SJSA1 (cell line): ENCODE measurements around the gene AP5Z1. TPM values are rescaled to one million over a fixed set of nuclear protein-coding genes. Genes with fewer than 3 reads are reported as not detected.

Experiments used
- DNase-seq, 2 experiments: peaks; one replicate each; pipeline ENCODE4 v3.0.0-alpha.2; 2015 to 2020; ENCODE audit warnings: low spot score in 2 of 2, low read depth in 1 of 2
- H3K27ac ChIP-seq: fragments of 250-450 bp; sonication (Bioruptor Pico); 2 replicates; pipeline ENCODE4 v1.5.1; 2020; ENCODE audit warnings: mild to moderate bottlenecking, moderate library complexity
- H3K27me3 ChIP-seq: fragments of 250-450 bp; sonication (Bioruptor Pico); replicated peaks from 2 replicates; pipeline ENCODE4 v1.5.1; 2020; ENCODE audit warnings: mild to moderate bottlenecking, moderate library complexity
- H3K36me3 ChIP-seq: fragments of 250-450 bp; sonication (Bioruptor Pico); 2 replicates; pipeline ENCODE4 v1.5.1; 2020; ENCODE audit warnings: mild to moderate bottlenecking
- H3K4me1 ChIP-seq: fragments of 250-450 bp; sonication (Bioruptor Pico); replicated peaks from 2 replicates; pipeline ENCODE4 v1.6.1; 2021; ENCODE audit warnings: mild to moderate bottlenecking
- H3K4me3 ChIP-seq: fragments of 250-450 bp; sonication (Bioruptor Pico); 2 replicates; pipeline ENCODE4 v1.5.1; 2020; ENCODE audit warnings: mild to moderate bottlenecking
- H3K9me3 ChIP-seq: fragments of 250-450 bp; sonication (Bioruptor Pico); replicated peaks from 2 replicates; pipeline ENCODE4 v1.5.1; 2020; ENCODE audit warnings: mild to moderate bottlenecking
- total RNA-seq: library from RNA; depleted of rRNA; stranded (reverse); fragments of >200 nt; shearing (Covaris generic); gene quantifications from 2 replicates; pipeline ENCODE4 v1.2.3, GENCODE V29; 2014

The AP5Z1 gene
- total RNA-seq, 1 experiment from 2014 or later, result 37.7 TPM

- H3K27me3 ChIP-seq, result no peaks in the 10 kb centered on the region
- peaks cover 62% of the 10 kb centered on the region for H3K36me3 ChIP-seq
- no peak overlapping the region for H3K4me3 ChIP-seq
- H3K9me3 ChIP-seq, result no peaks in the 10 kb centered on the region
- H3K4me1 ChIP-seq, result peaks cover 10% of the 10 kb centered on the region
- H3K27ac ChIP-seq, result no peak overlapping the region
- DNase-seq, result no peak
Observed at GRCh38 chr7:4765776-4766490, 9.5 kb upstream of the AP5Z1 start.

- Histone ChIP-seq H3K4me1 (peaks cover 10% of the 10 kb centered on the region), H3K36me3 (peaks cover 53% of the 10 kb centered on the region), H3K27me3 (no peaks in the 10 kb centered on the region), H3K9me3 (no peaks in the 10 kb centered on the region), H3K4me3 (no peak overlapping the region), H3K27ac (no peak overlapping the region)
- DNase-seq, result no peak
Observed at GRCh38 chr7:4766666-4767519, 8.5 kb upstream of the AP5Z1 start.

- Histone ChIP-seq H3K27me3 (no peaks in the 10 kb centered on the region), H3K36me3 (peaks cover 38% of the 10 kb centered on the region), H3K9me3 (no peaks in the 10 kb centered on the region), H3K4me1 (peaks cover 10% of the 10 kb centered on the region), H3K27ac (no peak overlapping the region), H3K4me3 (no peak overlapping the region)
- no peak for DNase-seq
Observed at GRCh38 chr7:4768597-4769569, 6.5 kb upstream of the AP5Z1 start.

- peaks cover 17% of the 10 kb centered on the region for H3K4me1 ChIP-seq
- H3K9me3 ChIP-seq, result no peaks in the 10 kb centered on the region
- H3K27ac ChIP-seq, result no peak overlapping the region
- peak in 1 of 2 experiments; percentile 33 for DNase-seq
- peaks cover 29% of the 10 kb centered on the region for H3K36me3 ChIP-seq
- no peaks in the 10 kb centered on the region for H3K27me3 ChIP-seq
- no peak overlapping the region for H3K4me3 ChIP-seq
Observed at GRCh38 chr7:4769761-4770160, 5.7 kb upstream of the AP5Z1 start.

- Histone ChIP-seq H3K4me3 (no peak overlapping the region), H3K4me1 (peaks cover 18% of the 10 kb centered on the region), H3K27ac (no peak overlapping the region), H3K36me3 (peaks cover 24% of the 10 kb centered on the region), H3K9me3 (no peaks in the 10 kb centered on the region), H3K27me3 (no peaks in the 10 kb centered on the region)
- no peak for DNase-seq
Observed at GRCh38 chr7:4770886-4771285, 4.5 kb upstream of the AP5Z1 start.

- Histone ChIP-seq H3K4me3 (no peak overlapping the region), H3K36me3 (peaks cover 23% of the 10 kb centered on the region), H3K9me3 (no peaks in the 10 kb centered on the region), H3K4me1 (peaks cover 25% of the 10 kb centered on the region), H3K27me3 (no peaks in the 10 kb centered on the region), H3K27ac (no peak overlapping the region)
- DNase-seq, result no peak
Observed at GRCh38 chr7:4771737-4772136, 3.7 kb upstream of the AP5Z1 start.

GRCh38 chr7:4772306-4772705 lies 3.1 kb upstream of the AP5Z1 start:
- H3K9me3 ChIP-seq, result no peaks in the 10 kb centered on the region
- no peaks in the 10 kb centered on the region for H3K27me3 ChIP-seq
- peaks cover 24% of the 10 kb centered on the region for H3K36me3 ChIP-seq
- no peak overlapping the region for H3K27ac ChIP-seq
- peaks cover 27% of the 10 kb centered on the region for H3K4me1 ChIP-seq
- H3K4me3 ChIP-seq, result no peak overlapping the region
- DNase-seq, result no peak

GRCh38 chr7:4774007-4774406 lies 1.4 kb upstream of the AP5Z1 start:
- Histone ChIP-seq H3K4me1 (peaks cover 27% of the 10 kb centered on the region), H3K4me3 (no peak overlapping the region), H3K27me3 (no peaks in the 10 kb centered on the region), H3K9me3 (no peaks in the 10 kb centered on the region), H3K27ac (no peak overlapping the region), H3K36me3 (peaks cover 29% of the 10 kb centered on the region)
- DNase-seq, result no peak

GRCh38 chr7:4774658-4775249 lies 669 bp upstream of the AP5Z1 start:
- H3K27ac ChIP-seq, result peak overlapping the region; percentile 89
- no peaks in the 10 kb centered on the region for H3K27me3 ChIP-seq
- no peak for DNase-seq
- peaks cover 29% of the 10 kb centered on the region for H3K36me3 ChIP-seq
- peaks cover 21% of the 10 kb centered on the region for H3K4me1 ChIP-seq
- no peaks in the 10 kb centered on the region for H3K9me3 ChIP-seq
- peak overlapping the region; percentile 78 for H3K4me3 ChIP-seq

GRCh38 chr7:4775848-4776623 lies 613 bp downstream of the AP5Z1 start:
- H3K27ac ChIP-seq, result peak overlapping the region; percentile 89
- peaks cover 31% of the 10 kb centered on the region for H3K36me3 ChIP-seq
- H3K4me1 ChIP-seq, result peaks cover 17% of the 10 kb centered on the region
- no peaks in the 10 kb centered on the region for H3K27me3 ChIP-seq
- H3K9me3 ChIP-seq, result no peaks in the 10 kb centered on the region
- no peak for DNase-seq
- peak overlapping the region; percentile 78 for H3K4me3 ChIP-seq

- H3K4me3 ChIP-seq, result no peak overlapping the region
- no peak overlapping the region for H3K27ac ChIP-seq
- peaks cover 57% of the 10 kb centered on the region for H3K36me3 ChIP-seq
- no peaks in the 10 kb centered on the region for H3K27me3 ChIP-seq
- peaks cover 17% of the 10 kb centered on the region for H3K4me1 ChIP-seq
- no peaks in the 10 kb centered on the region for H3K9me3 ChIP-seq
- DNase-seq, result no peak
Observed at GRCh38 chr7:4779118-4779517, 3.7 kb downstream of the AP5Z1 start.

GRCh38 chr7:4781366-4782069 lies 6.1 kb downstream of the AP5Z1 start:
- Histone ChIP-seq H3K27ac (no peak overlapping the region), H3K4me3 (no peak overlapping the region), H3K27me3 (no peaks in the 10 kb centered on the region), H3K4me1 (peaks cover 4% of the 10 kb centered on the region), H3K36me3 (peaks cover 72% of the 10 kb centered on the region), H3K9me3 (no peaks in the 10 kb centered on the region)
- no peak for DNase-seq
